Ascending aorta (tissue), 2 donors: ENCODE data around the gene CCDC86. TPM values are rescaled to one million over a fixed set of nuclear protein-coding genes. Genes with fewer than 3 reads are reported as not detected.

Experiments
- DNase-seq, 2 donors: peaks; one replicate each; pipeline ENCODE4 v3.0.0-alpha.2; 2019; ENCODE audit warnings: low spot score in 2 of 2
- H3K27ac ChIP-seq, 2 donors: fragments of 200-600 bp; sonication (generic); one replicate each; pipeline ENCODE4 v1.5.1; 2016 to 2017; ENCODE audit warnings: mild to moderate bottlenecking in 1 of 2
- H3K27me3 ChIP-seq: fragments of 200-600 bp; sonication (generic); one replicate; pipeline ENCODE4 v1.5.1; 2017
- H3K36me3 ChIP-seq, 2 donors: fragments of 200-600 bp; sonication (generic); one replicate each; pipeline ENCODE4 v1.5.1; 2016
- H3K4me1 ChIP-seq, 2 donors: fragments of 200-600 bp; sonication (generic); one replicate each; pipeline ENCODE4 v1.5.1; 2016 to 2017; ENCODE audit warnings: mild to moderate bottlenecking in 1 of 2
- H3K4me3 ChIP-seq, 2 donors: fragments of 200-600 bp; sonication (generic); one replicate each; pipeline ENCODE4 v1.5.1; 2016 to 2017; ENCODE audit warnings: mild to moderate bottlenecking in 1 of 2
- H3K9me3 ChIP-seq, 2 donors: fragments of 200-600 bp; sonication (generic); one replicate each; pipeline ENCODE4 v1.5.1; 2016
- CTCF ChIP-seq, 3 experiments: fragments of 200-600 bp in 2 of 3; fragments of 450-650 bp in 1 of 3; sonication (generic) in 2 of 3; IDR thresholded peaks; one replicate each; pipeline ENCODE4 v1.5.1; 2016 to 2019; ENCODE audit warnings: antibody characterized with exemption in 3 of 3, mild to moderate bottlenecking in 1 of 3, moderate library complexity in 1 of 3
- intact Hi-C: fragments of 100-400 bp; cut with DNase I; formaldehyde crosslinking; loops from one replicate; pipeline ENCODE4 v1.15.1; 2023
- total RNA-seq: library from RNA; depleted of rRNA; stranded (reverse); fragments of >200 nt; gene quantifications from one replicate; pipeline ENCODE4 v1.1.0, GENCODE V29; 2016

CCDC86 gene
- total RNA-seq, 1 donor from 2014 or later, result 16.0 TPM

GRCh38 chr11:60825118-60825517 lies 16.8 kb upstream of the CCDC86 start:
- no peak for DNase-seq
- intact Hi-C loops, result no loop called here

GRCh38 chr11:60825790-60826189 lies 16.1 kb upstream of the CCDC86 start:
- Histone ChIP-seq H3K4me1 (no peaks in the 10 kb centered on the region), H3K36me3 (no peaks in the 10 kb centered on the region), H3K27ac (no peak overlapping the region), H3K9me3 (no peaks in the 10 kb centered on the region), H3K4me3 (no peak overlapping the region), H3K27me3 (no peaks in the 10 kb centered on the region)
- intact Hi-C loops, result no loop called here
- no peak for TF ChIP-seq CTCF (IDR thresholded peaks at IDR 0.05)
- no peak for DNase-seq

More at GRCh38 chr11:60825118-60825517, 16.8 kb upstream of the CCDC86 start:
- no peak for TF ChIP-seq CTCF (IDR thresholded peaks at IDR 0.05)
- Histone ChIP-seq H3K4me3 (no peak overlapping the region), H3K9me3 (no peaks in the 10 kb centered on the region), H3K27ac (no peak overlapping the region), H3K27me3 (no peaks in the 10 kb centered on the region), H3K4me1 (no peaks in the 10 kb centered on the region), H3K36me3 (no peaks in the 10 kb centered on the region)

- Histone ChIP-seq H3K27ac (no peak overlapping the region), H3K9me3 (no peaks in the 10 kb centered on the region), H3K27me3 (no peaks in the 10 kb centered on the region), H3K4me1 (no peaks in the 10 kb centered on the region), H3K4me3 (no peak overlapping the region), H3K36me3 (no peaks in the 10 kb centered on the region)
- DNase-seq, result no peak
- intact Hi-C loops, result loop anchor here (1.0 to 5.0 kb wide), 3 partner anchors 69 to 356 kb away; no protein-coding TSS in a partner anchor
- no peak for TF ChIP-seq CTCF (IDR thresholded peaks at IDR 0.05)
Observed at GRCh38 chr11:60830478-60831142, 11.3 kb upstream of the CCDC86 start.

- peak; percentile 73 to 92 (median 86) for TF ChIP-seq CTCF (IDR thresholded peaks at IDR 0.05)
- H3K9me3 ChIP-seq, result no peaks in the 10 kb centered on the region
- H3K4me3 ChIP-seq, result no peak overlapping the region
- no peaks in the 10 kb centered on the region for H3K4me1 ChIP-seq
- no peaks in the 10 kb centered on the region for H3K36me3 ChIP-seq
- H3K27me3 ChIP-seq, result no peaks in the 10 kb centered on the region
- intact Hi-C loops, result loop anchor here (1.0 to 5.0 kb wide), 3 partner anchors 68 to 356 kb away; no protein-coding TSS in a partner anchor
- DNase-seq, result peak; percentile 24 to 90
- H3K27ac ChIP-seq, result no peak overlapping the region
Observed at GRCh38 chr11:60831143-60831500, 10.8 kb upstream of the CCDC86 start.

- Histone ChIP-seq H3K4me3 (no peak overlapping the region), H3K27me3 (no peaks in the 10 kb centered on the region), H3K4me1 (no peaks in the 10 kb centered on the region), H3K9me3 (no peaks in the 10 kb centered on the region), H3K27ac (no peak overlapping the region), H3K36me3 (no peaks in the 10 kb centered on the region)
- no peak for DNase-seq
- intact Hi-C loops, result loop anchor here (1.0 to 5.0 kb wide), 3 partner anchors 68 to 355 kb away; no protein-coding TSS in a partner anchor
- TF ChIP-seq CTCF (IDR thresholded peaks at IDR 0.05), result no peak
Observed at GRCh38 chr11:60831501-60832079, 10.3 kb upstream of the CCDC86 start.
